Measurements from ENCODE around the gene CHD5. TPM values are rescaled to one million over a fixed set of nuclear protein-coding genes. Genes with fewer than 3 reads are reported as not detected.

CHD5 gene
- total RNA-seq, 1 experiment from 2014 or later: 2.4 TPM

- ChIA-PET CTCF (interaction anchor here (1.2 kb wide), 1 partner anchor 17 kb away, joined by 4 read pairs; no protein-coding TSS in a partner anchor), POLR2A (no interaction called here)
- ATAC-seq: no peak
- TF ChIP-seq TEAD4 (CRISPR knock-in tag; IDR thresholded peaks at IDR 0.05) (no peak), MYBL2 (CRISPR knock-in tag; IDR thresholded peaks at IDR 0.05) (no peak), ZNF396 (CRISPR knock-in tag; IDR thresholded peaks at IDR 0.05; ENCODE audit: borderline replicate concordance) (no peak), FOXP1 (CRISPR knock-in tag; IDR thresholded peaks at IDR 0.05; ENCODE audit: borderline replicate concordance) (no peak), IRF2 (CRISPR knock-in tag; IDR thresholded peaks at IDR 0.05; ENCODE audit: borderline replicate concordance, low read depth) (no peak), E2F1 (CRISPR knock-in tag; IDR thresholded peaks at IDR 0.05) (no peak), E2F4 (CRISPR knock-in tag; IDR thresholded peaks at IDR 0.05; ENCODE audit: borderline replicate concordance, low read depth) (no peak), PRDM15 (CRISPR knock-in tag; IDR thresholded peaks at IDR 0.05) (no peak), E2F5 (CRISPR knock-in tag; IDR thresholded peaks at IDR 0.05) (no peak), OVOL2 (CRISPR knock-in tag; IDR thresholded peaks at IDR 0.05; ENCODE audit: borderline replicate concordance) (no peak)
- H3K4me1 Mint-ChIP-seq: no peaks in the 10 kb centered on the region
- H3K4me3 Mint-ChIP-seq: no peak overlapping the region
- H3K9me3 Mint-ChIP-seq: no peaks in the 10 kb centered on the region
- no peaks in the 10 kb centered on the region for H3K27me3 Mint-ChIP-seq (ENCODE audit: low read depth)
- H3K27ac Mint-ChIP-seq: no peak overlapping the region
- H3K36me3 Mint-ChIP-seq: peaks cover 46% of the 10 kb centered on the region
- no peak for DNase-seq (ENCODE audit: low spot score)
These were observed 43.5 kb upstream of the CHD5 start for GRCh38 chr1:6223617-6224016.

- DNase-seq (ENCODE audit: low spot score) (no peak), ATAC-seq (no peak)
- ChIA-PET CTCF (no interaction called here), POLR2A (interaction anchor here (0.6 kb wide), 1 partner anchor 33 kb away, joined by 5 read pairs; no protein-coding TSS in a partner anchor)
- Mint-ChIP-seq H3K27ac (no peak overlapping the region), H3K27me3 (ENCODE audit: low read depth) (no peaks in the 10 kb centered on the region), H3K4me1 (no peaks in the 10 kb centered on the region), H3K4me3 (no peak overlapping the region), H3K9me3 (no peaks in the 10 kb centered on the region), H3K36me3 (peaks cover 46% of the 10 kb centered on the region)
- TF ChIP-seq ZNF416 (CRISPR knock-in tag; IDR thresholded peaks at IDR 0.05): no peak
- TF ChIP-seq ZNF232 (CRISPR knock-in tag; IDR thresholded peaks at IDR 0.05): no peak
- TF ChIP-seq GTF2I (CRISPR knock-in tag; conservative IDR thresholded peaks at IDR 0.05): no peak
- no peak for TF ChIP-seq PRRX2 (CRISPR knock-in tag; IDR thresholded peaks at IDR 0.05)
- no peak for TF ChIP-seq E2F5 (CRISPR knock-in tag; IDR thresholded peaks at IDR 0.05)
- no peak for TF ChIP-seq ATF6 (CRISPR knock-in tag; IDR thresholded peaks at IDR 0.05)
- no peak for TF ChIP-seq ZNF281 (CRISPR knock-in tag; IDR thresholded peaks at IDR 0.05)
- TF ChIP-seq NFE2L1 (CRISPR knock-in tag; IDR thresholded peaks at IDR 0.05): no peak
- TF ChIP-seq ZNF263 (CRISPR knock-in tag; IDR thresholded peaks at IDR 0.05; ENCODE audit: low read depth): no peak
- TF ChIP-seq GRHL2 (CRISPR knock-in tag; IDR thresholded peaks at IDR 0.05; ENCODE audit: insufficient replicate concordance, severe bottlenecking): no peak
- no peak for TF ChIP-seq IRF2 (CRISPR knock-in tag; IDR thresholded peaks at IDR 0.05; ENCODE audit: borderline replicate concordance, low read depth)
- TF ChIP-seq ZMAT4 (CRISPR knock-in tag; IDR thresholded peaks at IDR 0.05): no peak
- TF ChIP-seq NR2C2 (CRISPR knock-in tag; IDR thresholded peaks at IDR 0.05): no peak
- TF ChIP-seq SMAD3 (CRISPR knock-in tag; IDR thresholded peaks at IDR 0.05; ENCODE audit: borderline replicate concordance): no peak
- TF ChIP-seq ZNF317 (CRISPR knock-in tag; IDR thresholded peaks at IDR 0.05; ENCODE audit: borderline replicate concordance, low read depth): no peak
These were observed 42.5 kb upstream of the CHD5 start for GRCh38 chr1:6222636-6223035.
